GM15510 (cell line): ENCODE results near the gene CPSF4L.

Experiments used
- POLR2A ChIP-seq: IDR thresholded peaks from 3 replicates; pipeline ENCODE4 v1.6.1; 2011; ENCODE audit warnings: borderline replicate concordance; ENCODE audit not compliant: insufficient read length; ENCODE audit errors: extremely low read depth

The CPSF4L gene

GRCh38 chr17:73209436-73209835 is 52.2 kb downstream of the CPSF4L start:
- no peak for TF ChIP-seq POLR2A

GRCh38 chr17:73208139-73208827 is 53.4 kb downstream of the CPSF4L start:
- no peak for TF ChIP-seq POLR2A

- TF ChIP-seq POLR2A: no peak
These were observed 56.2 kb downstream of the CPSF4L start for GRCh38 chr17:73205459-73205961.

GRCh38 chr17:73203788-73204479 is 57.7 kb downstream of the CPSF4L start:
- TF ChIP-seq POLR2A: no peak

GRCh38 chr17:73203135-73203787 is 58.4 kb downstream of the CPSF4L start:
- no peak for TF ChIP-seq POLR2A

GRCh38 chr17:73201215-73202069 is 60.2 kb downstream of the CPSF4L start:
- no peak for TF ChIP-seq POLR2A

- no peak for TF ChIP-seq POLR2A
These were observed 61.2 kb downstream of the CPSF4L start for GRCh38 chr17:73200476-73200875.

- no peak for TF ChIP-seq POLR2A
These were observed 61.8 kb downstream of the CPSF4L start for GRCh38 chr17:73199751-73200317.

- TF ChIP-seq POLR2A: no peak
These were observed 62.8 kb downstream of the CPSF4L start for GRCh38 chr17:73198930-73199260.
